MCF 10A (cell line): Measurements from ENCODE around the gene CNTNAP2. TPM values are rescaled to one million over a fixed set of nuclear protein-coding genes. Genes with fewer than 3 reads are reported as not detected.

ENCODE experiments used
- BruUV-seq: library from RNA; stranded (reverse); fragments of 400-500 nt; replicated peaks from 2 replicates; lab custom pipeline; 2021; lab: Mats Ljungman, UMichigan
- CTCF ChIA-PET: fragments of 300-600 bp; sonication (Branson Sonifier 250); formaldehyde crosslinking; extraction: SDS; loops from one replicate; lab custom pipeline; 2021; ENCODE audit warnings: antibody characterized with exemption, inconsistent platforms; lab: Yijun Ruan, JAX
- POLR2A ChIA-PET: fragments of 300-600, 350-650 bp; sonication (Branson Sonifier 250); formaldehyde crosslinking; extraction: SDS; loops from one replicate; lab custom pipeline; 2020; ENCODE audit warnings: antibody characterized with exemption, inconsistent platforms; lab: Yijun Ruan, JAX
- DNase-seq: peaks from one replicate; pipeline ENCODE4 v3.0.0-alpha.2; 2018; ENCODE audit not compliant: unreplicated experiment
- H3K27ac Mint-ChIP-seq: one replicate; pipeline ENCODE4 v1.8.0; 2022; ENCODE audit warnings: mild to moderate bottlenecking, low read depth, mixed read lengths; ENCODE audit not compliant: unreplicated experiment
- H3K27me3 Mint-ChIP-seq: one replicate; pipeline ENCODE4 v1.8.0; 2022; ENCODE audit warnings: mixed read lengths; ENCODE audit not compliant: insufficient read depth, unreplicated experiment
- H3K36me3 Mint-ChIP-seq: one replicate; pipeline ENCODE4 v1.8.0; 2022; ENCODE audit warnings: mild to moderate bottlenecking, moderate library complexity, mixed read lengths; ENCODE audit not compliant: insufficient read depth, unreplicated experiment
- H3K4me1 Mint-ChIP-seq: one replicate; pipeline ENCODE4 v1.8.0; 2022; ENCODE audit warnings: mixed read lengths; ENCODE audit not compliant: insufficient read depth, unreplicated experiment
- H3K4me3 Mint-ChIP-seq: one replicate; pipeline ENCODE4 v1.8.0; 2022; ENCODE audit warnings: mild to moderate bottlenecking, moderate library complexity, mixed read lengths; ENCODE audit not compliant: unreplicated experiment
- H3K9me3 Mint-ChIP-seq: one replicate; pipeline ENCODE4 v1.8.0; 2022; ENCODE audit warnings: mixed read lengths; ENCODE audit not compliant: unreplicated experiment
- intact Hi-C: fragments of 100-400 bp; cut with micrococcal nuclease; formaldehyde crosslinking; loops from 2 replicates; pipeline ENCODE4 v1.14.1; 2022
- total RNA-seq: library from RNA; stranded (reverse); gene quantifications from 2 replicates; pipeline ENCODE4 v1.2.3, GENCODE V29; 2022
- TF ChIP-seq, protein P1 (sequence below): fragments of 200-600 bp; IDR thresholded peaks from one replicate; pipeline ENCODE4 v1.8.0; 2022; ENCODE audit warnings: antibody characterized with exemption, mild to moderate bottlenecking; ENCODE audit not compliant: unreplicated experiment

Gene CNTNAP2
- total RNA-seq, 1 experiment from 2014 or later: 1.1 TPM

DNA sequence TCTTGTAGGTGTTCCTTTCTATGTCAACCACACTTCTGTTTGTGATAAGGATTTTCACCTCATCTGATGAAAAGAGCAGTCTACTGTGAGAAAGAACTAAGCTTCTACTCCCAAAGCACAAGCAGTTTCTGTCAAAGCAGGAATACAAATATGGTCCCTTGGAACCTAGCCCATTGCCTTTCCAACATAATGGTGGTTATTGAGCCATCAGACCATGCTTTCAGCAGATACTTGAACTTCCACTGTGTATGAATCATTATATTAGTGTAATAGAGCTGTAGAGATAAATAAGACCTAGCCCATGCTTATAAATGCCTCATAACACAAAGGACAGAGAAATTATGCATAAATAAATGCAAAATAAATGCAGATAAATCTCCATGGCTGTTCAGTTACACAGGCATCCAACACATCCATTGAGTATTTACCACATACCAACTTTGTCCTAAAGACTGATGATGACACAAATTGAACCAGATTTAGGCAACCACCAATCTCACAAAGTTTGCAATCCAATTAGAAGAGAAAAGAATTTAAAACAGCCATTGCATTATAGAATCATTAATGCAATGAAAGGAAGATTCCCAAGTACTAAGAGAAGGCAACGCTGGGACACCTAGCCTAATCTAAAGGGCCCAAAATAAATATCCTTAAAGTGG lies 1744.6 kb downstream of the CNTNAP2 start:
- Mint-ChIP-seq H3K9me3 (no peaks in the 10 kb centered on the region), H3K4me3 (no peak overlapping the region), H3K27ac (no peak overlapping the region), H3K36me3 (no peaks in the 10 kb centered on the region), H3K27me3 (no peaks in the 10 kb centered on the region), H3K4me1 (no peaks in the 10 kb centered on the region)
- CTCF ChIA-PET: interaction anchor here (0.6 kb wide), 1 partner anchor 21 kb away, joined by 3 read pairs; no protein-coding TSS in a partner anchor
- TF ChIP-seq, protein P1, sequence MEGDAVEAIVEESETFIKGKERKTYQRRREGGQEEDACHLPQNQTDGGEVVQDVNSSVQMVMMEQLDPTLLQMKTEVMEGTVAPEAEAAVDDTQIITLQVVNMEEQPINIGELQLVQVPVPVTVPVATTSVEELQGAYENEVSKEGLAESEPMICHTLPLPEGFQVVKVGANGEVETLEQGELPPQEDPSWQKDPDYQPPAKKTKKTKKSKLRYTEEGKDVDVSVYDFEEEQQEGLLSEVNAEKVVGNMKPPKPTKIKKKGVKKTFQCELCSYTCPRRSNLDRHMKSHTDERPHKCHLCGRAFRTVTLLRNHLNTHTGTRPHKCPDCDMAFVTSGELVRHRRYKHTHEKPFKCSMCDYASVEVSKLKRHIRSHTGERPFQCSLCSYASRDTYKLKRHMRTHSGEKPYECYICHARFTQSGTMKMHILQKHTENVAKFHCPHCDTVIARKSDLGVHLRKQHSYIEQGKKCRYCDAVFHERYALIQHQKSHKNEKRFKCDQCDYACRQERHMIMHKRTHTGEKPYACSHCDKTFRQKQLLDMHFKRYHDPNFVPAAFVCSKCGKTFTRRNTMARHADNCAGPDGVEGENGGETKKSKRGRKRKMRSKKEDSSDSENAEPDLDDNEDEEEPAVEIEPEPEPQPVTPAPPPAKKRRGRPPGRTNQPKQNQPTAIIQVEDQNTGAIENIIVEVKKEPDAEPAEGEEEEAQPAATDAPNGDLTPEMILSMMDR: no peak
- BruUV-seq: no TSS peak
- no peak for DNase-seq
- POLR2A ChIA-PET: no interaction called here
- intact Hi-C loops: no loop called here

DNA sequence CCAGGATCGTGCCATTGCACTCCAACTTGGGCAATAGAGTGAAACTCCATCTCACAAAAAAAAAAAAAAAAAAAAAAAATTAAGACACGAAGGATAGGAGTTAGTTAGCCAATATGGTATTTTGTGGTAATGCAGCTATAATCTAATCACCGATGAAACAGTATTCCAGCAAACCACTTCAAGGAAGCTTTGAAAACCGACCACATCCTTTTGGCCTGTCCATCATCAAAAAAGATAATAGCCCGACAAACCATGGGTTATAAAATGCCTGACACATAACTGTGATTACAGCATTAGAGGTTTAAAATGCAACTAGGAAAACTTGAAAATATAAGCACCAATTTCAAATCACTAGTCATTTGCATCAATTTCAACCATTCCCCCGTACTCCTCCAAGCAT lies 1745.3 kb downstream of the CNTNAP2 start:
- Mint-ChIP-seq H3K36me3 (no peaks in the 10 kb centered on the region), H3K27ac (no peak overlapping the region), H3K27me3 (no peaks in the 10 kb centered on the region), H3K9me3 (no peaks in the 10 kb centered on the region), H3K4me1 (no peaks in the 10 kb centered on the region), H3K4me3 (no peak overlapping the region)
- ChIA-PET CTCF (interaction anchor here (0.6 kb wide), 1 partner anchor 280 kb away, joined by 3 read pairs; no protein-coding TSS in a partner anchor), POLR2A (no interaction called here)
- DNase-seq: no peak
- intact Hi-C loops: no loop called here
- BruUV-seq: no TSS peak
- TF ChIP-seq, protein P1: no peak

DNA sequence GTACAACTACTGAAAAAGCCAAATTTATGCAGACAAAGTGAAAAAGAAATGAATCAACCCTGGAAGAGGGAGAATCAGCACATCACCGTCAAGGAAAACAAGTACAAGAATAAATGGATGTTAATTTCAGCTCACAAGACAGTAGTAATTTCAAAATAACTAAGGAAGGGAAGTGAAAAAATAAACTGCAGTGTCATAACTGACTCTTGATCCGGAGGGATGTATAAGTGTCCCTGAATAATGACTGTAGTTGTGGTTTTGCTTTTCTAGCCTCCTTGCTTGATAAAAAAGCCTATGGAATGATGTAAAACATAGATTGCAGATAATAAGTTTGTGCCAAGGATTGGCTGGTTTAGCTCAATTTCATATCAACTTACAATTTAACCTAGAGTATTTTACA lies 1752.9 kb downstream of the CNTNAP2 start:
- no peaks in the 10 kb centered on the region for H3K4me1 Mint-ChIP-seq
- ChIA-PET POLR2A (no interaction called here), CTCF (no interaction called here)
- no peak for DNase-seq
- TF ChIP-seq, protein P1: no peak
- BruUV-seq: no TSS peak
- H3K27ac Mint-ChIP-seq: no peak overlapping the region
- H3K9me3 Mint-ChIP-seq: peaks cover 16% of the 10 kb centered on the region
- intact Hi-C loops: no loop called here
- no peak overlapping the region for H3K4me3 Mint-ChIP-seq
- H3K36me3 Mint-ChIP-seq: no peaks in the 10 kb centered on the region
- no peaks in the 10 kb centered on the region for H3K27me3 Mint-ChIP-seq

GRCh38 chr7:147878912-147879661 lies 1762.5 kb downstream of the CNTNAP2 start:
- TF ChIP-seq, protein P1: no peak

More at GRCh38 chr7:147878912-147879661, 1762.5 kb downstream of the CNTNAP2 start:
- CTCF ChIA-PET: no interaction called here
- BruUV-seq: no TSS peak
- intact Hi-C loops: no loop called here
- DNase-seq: no peak
- no peak overlapping the region for H3K27ac Mint-ChIP-seq
- POLR2A ChIA-PET: no interaction called here
- peaks cover 48% of the 10 kb centered on the region for H3K27me3 Mint-ChIP-seq
- no peaks in the 10 kb centered on the region for H3K4me1 Mint-ChIP-seq
- H3K36me3 Mint-ChIP-seq: no peaks in the 10 kb centered on the region
- H3K4me3 Mint-ChIP-seq: no peak overlapping the region
- peaks cover 15% of the 10 kb centered on the region for H3K9me3 Mint-ChIP-seq
